Endothelial cell of umbilical vein (primary cell): ENCODE data around the gene MOK.

Experiments used
- CTCF ChIP-seq, 2 donors: IDR thresholded peaks; 1 replicate in 1 of 2; 2 replicates in 1 of 2; pipeline ENCODE4 v1.5.1; 2011; ENCODE audit warnings: low read length in 2 of 2, mild to moderate bottlenecking in 2 of 2, moderate library complexity in 2 of 2, control low read depth in 1 of 2, inconsistent platforms in 1 of 2, low read depth in 1 of 2; ENCODE audit not compliant: insufficient read depth in 1 of 2; ENCODE audit errors: extremely low read depth in 1 of 2
- EZH2 ChIP-seq: IDR thresholded peaks from 2 replicates; pipeline ENCODE4 v1.6.1; 2012; ENCODE audit warnings: borderline replicate concordance, low read depth, mild to moderate bottlenecking, moderate library complexity, low read length, inconsistent platforms; ENCODE audit not compliant: severe bottlenecking
- POLR2AphosphoS5 ChIP-seq: IDR thresholded peaks from 2 replicates; pipeline ENCODE4 v1.6.1; 2012; ENCODE audit warnings: low read depth, mild to moderate bottlenecking, control low read depth, low read length, moderate library complexity; ENCODE audit not compliant: insufficient read depth

DNA sequence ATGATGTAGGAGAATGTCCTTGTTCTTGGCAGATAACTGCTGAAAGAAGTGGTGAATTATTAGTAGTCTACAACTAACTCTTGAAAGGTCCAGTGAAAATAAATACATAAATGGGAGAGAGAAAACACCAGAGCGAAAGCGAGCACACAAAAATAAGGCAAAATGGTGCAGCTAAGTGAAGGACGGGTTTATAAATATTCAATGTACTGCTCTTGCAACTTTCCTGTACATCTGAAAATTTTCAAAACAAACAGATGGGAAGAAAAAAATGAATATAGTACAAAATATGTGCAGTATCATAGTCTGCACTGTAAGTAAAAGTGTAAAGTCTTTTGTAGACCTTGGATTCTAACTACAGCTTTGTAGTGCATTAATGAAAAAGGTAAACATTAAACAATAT, 1.3 kb downstream of the MOK start:
- no peak for TF ChIP-seq CTCF (IDR thresholded peaks at IDR 0.05; ENCODE audit: extremely low read depth in 1 of 2, insufficient read depth in 1 of 2, low read depth in 1 of 2, low read length in 2 of 2)
- no peak for TF ChIP-seq EZH2
- TF ChIP-seq POLR2AphosphoS5 = no peak
